ENCODE data around the gene CUTC. TPM values are rescaled to one million over a fixed set of nuclear protein-coding genes. Genes with fewer than 3 reads are reported as not detected.

The CUTC gene
- total RNA-seq, 1 experiment from 2014 or later = 21.6 TPM

DNA sequence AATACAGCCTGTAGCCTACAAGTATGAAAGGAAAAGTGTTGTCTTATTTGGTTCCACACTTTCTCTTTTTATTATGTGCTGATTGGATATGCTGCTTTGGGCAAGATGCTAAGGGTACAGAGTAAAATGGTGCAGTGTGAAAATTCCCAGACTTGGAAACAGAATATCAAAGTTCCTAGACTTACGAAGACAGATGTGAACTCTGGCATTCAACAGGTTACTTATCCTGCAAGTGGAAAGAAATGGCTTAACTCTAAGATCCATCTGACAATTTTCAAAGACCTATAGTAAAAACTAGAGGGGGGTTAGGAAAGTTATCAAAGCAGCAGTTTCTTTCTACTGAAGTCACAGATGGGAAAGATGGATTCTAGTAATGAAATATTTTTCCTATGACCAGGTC, 24.1 kb downstream of the CUTC start:
- Histone ChIP-seq H3K27ac (ENCODE audit: insufficient read length, low read depth, low read length) (no peak overlapping the region), H2AK5ac (ENCODE audit: insufficient read length, low read length) (no peak overlapping the region), H3K27me3 (ENCODE audit: insufficient read depth, low read length) (no peaks in the 10 kb centered on the region), H3K4me1 (ENCODE audit: insufficient read depth, low read length) (no peaks in the 10 kb centered on the region), H2BK5ac (ENCODE audit: insufficient read length, low read length) (no peak overlapping the region), H3K23ac (ENCODE audit: insufficient read length, low read depth, low read length) (no peak overlapping the region), H2BK120ac (ENCODE audit: low read depth, low read length, poor library complexity, severe bottlenecking) (no peak overlapping the region), H3K4ac (ENCODE audit: low read depth, low read length) (no peak overlapping the region), H3K4me2 (ENCODE audit: insufficient read depth, insufficient read length, low read length) (no peak overlapping the region), H3K79me2 (ENCODE audit: insufficient read depth, low read length) (no peaks in the 10 kb centered on the region), H4K91ac (ENCODE audit: insufficient read length, low read depth, low read length) (no peak overlapping the region), H3K18ac (ENCODE audit: insufficient read length, low read depth, low read length) (no peak overlapping the region), H3K79me1 (ENCODE audit: insufficient read depth, low read depth, low read length, poor library complexity, severe bottlenecking) (no peaks in the 10 kb centered on the region), H4K20me1 (ENCODE audit: control insufficient read depth, insufficient read depth, insufficient read length) (no peaks in the 10 kb centered on the region), H2BK12ac (ENCODE audit: insufficient read length, low read depth, low read length) (no peak overlapping the region), H3K9ac (ENCODE audit: extremely low read depth, insufficient read length, low read length) (no peak overlapping the region), H3K56ac (ENCODE audit: insufficient read length, low read depth, low read length) (no peak overlapping the region), H4K5ac (ENCODE audit: insufficient read length, low read depth, low read length) (no peak overlapping the region), H2BK15ac (ENCODE audit: low read depth, low read length) (no peak overlapping the region), H3K14ac (ENCODE audit: insufficient read depth, low read length) (no peak overlapping the region), H4K8ac (replicated peaks; ENCODE audit: insufficient read length, low read depth, low read length) (no peak overlapping the region), H3K23me2 (ENCODE audit: insufficient read length, low read depth, low read length, poor library complexity, severe bottlenecking) (no peaks in the 10 kb centered on the region), H3K9me3 (ENCODE audit: control insufficient read depth, low read depth, low read length) (no peaks in the 10 kb centered on the region), H2BK20ac (ENCODE audit: low read depth, low read length, poor library complexity, severe bottlenecking) (no peak overlapping the region), H2AFZ (ENCODE audit: low read length) (no peak overlapping the region), H3T11ph (ENCODE audit: low read length) (no peak overlapping the region)
- Mint-ChIP-seq H3K36me3 (ENCODE audit: insufficient read depth in 1 of 3, low read depth in 3 of 3) (peaks cover 9 to 61% (median 58%) of the 10 kb centered on the region in 3 experiments; a peak in 6 of 7 replicates), H3K4me3 (no peak overlapping the region), H3K27ac (no peak overlapping the region), H3K9me3 (no peaks in the 10 kb centered on the region), H3K4me1 (no peaks in the 10 kb centered on the region), H3K27me3 (ENCODE audit: low read depth) (no peaks in the 10 kb centered on the region)
- TF ChIP-seq, protein P1, sequence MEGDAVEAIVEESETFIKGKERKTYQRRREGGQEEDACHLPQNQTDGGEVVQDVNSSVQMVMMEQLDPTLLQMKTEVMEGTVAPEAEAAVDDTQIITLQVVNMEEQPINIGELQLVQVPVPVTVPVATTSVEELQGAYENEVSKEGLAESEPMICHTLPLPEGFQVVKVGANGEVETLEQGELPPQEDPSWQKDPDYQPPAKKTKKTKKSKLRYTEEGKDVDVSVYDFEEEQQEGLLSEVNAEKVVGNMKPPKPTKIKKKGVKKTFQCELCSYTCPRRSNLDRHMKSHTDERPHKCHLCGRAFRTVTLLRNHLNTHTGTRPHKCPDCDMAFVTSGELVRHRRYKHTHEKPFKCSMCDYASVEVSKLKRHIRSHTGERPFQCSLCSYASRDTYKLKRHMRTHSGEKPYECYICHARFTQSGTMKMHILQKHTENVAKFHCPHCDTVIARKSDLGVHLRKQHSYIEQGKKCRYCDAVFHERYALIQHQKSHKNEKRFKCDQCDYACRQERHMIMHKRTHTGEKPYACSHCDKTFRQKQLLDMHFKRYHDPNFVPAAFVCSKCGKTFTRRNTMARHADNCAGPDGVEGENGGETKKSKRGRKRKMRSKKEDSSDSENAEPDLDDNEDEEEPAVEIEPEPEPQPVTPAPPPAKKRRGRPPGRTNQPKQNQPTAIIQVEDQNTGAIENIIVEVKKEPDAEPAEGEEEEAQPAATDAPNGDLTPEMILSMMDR (conservative IDR thresholded peaks at IDR 0.05) = no peak
- no peak for DNase-seq
- no CpG with 5 or more reads among the region's 1 CpG for WGBS (ENCODE audit: extremely low coverage, insufficient read length, low lambda C conversion rate)

All from H9 (cell line).